Vagina (tissue), 2 donors: ENCODE results near the gene NYAP1.

ENCODE experiments used
- POLR2A ChIP-seq, 2 donors: fragments of 450-650 bp; IDR thresholded peaks; one replicate each; pipeline ENCODE4 v1.6.1; 2017; ENCODE audit warnings: antibody characterized with exemption in 2 of 2, mild to moderate bottlenecking in 2 of 2, moderate library complexity in 2 of 2
- TF ChIP-seq, protein P1 (sequence below), 3 experiments: fragments of 450-650 bp in 2 of 3; fragments of 200-600 bp in 1 of 3; sonication (generic) in 1 of 3; IDR thresholded peaks; one replicate each; pipeline ENCODE4 v1.5.1; 2017 to 2019; ENCODE audit warnings: antibody characterized with exemption in 3 of 3, mild to moderate bottlenecking in 2 of 3, moderate library complexity in 2 of 3

DNA sequence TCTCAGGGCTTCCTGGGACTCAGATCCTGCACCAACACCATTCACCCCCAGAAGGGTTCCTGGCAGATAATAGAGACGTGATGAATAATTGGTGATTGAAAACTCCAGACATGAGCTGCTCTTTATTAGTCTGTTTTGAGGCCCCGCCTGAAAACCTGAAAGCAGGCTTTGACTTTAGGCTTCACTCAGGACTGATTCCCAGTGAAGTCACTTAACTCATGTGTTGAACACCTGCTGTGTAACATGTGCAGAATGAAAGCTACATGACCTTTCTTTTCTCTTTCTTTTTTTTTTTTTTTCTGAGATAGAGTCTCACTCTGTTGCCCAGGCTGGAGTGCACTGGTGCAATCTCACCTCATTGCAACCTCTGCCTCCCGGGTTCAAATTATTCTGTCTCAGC is 28.5 kb upstream of the NYAP1 start:
- TF ChIP-seq, protein P1, sequence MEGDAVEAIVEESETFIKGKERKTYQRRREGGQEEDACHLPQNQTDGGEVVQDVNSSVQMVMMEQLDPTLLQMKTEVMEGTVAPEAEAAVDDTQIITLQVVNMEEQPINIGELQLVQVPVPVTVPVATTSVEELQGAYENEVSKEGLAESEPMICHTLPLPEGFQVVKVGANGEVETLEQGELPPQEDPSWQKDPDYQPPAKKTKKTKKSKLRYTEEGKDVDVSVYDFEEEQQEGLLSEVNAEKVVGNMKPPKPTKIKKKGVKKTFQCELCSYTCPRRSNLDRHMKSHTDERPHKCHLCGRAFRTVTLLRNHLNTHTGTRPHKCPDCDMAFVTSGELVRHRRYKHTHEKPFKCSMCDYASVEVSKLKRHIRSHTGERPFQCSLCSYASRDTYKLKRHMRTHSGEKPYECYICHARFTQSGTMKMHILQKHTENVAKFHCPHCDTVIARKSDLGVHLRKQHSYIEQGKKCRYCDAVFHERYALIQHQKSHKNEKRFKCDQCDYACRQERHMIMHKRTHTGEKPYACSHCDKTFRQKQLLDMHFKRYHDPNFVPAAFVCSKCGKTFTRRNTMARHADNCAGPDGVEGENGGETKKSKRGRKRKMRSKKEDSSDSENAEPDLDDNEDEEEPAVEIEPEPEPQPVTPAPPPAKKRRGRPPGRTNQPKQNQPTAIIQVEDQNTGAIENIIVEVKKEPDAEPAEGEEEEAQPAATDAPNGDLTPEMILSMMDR (IDR thresholded peaks at IDR 0.05): no peak
- no peak for TF ChIP-seq POLR2A (IDR thresholded peaks at IDR 0.05)
